Activated CD4-positive, alpha-beta T cell treated with anti-CD3 and anti-CD28 coated beads, Interleukin-2, amount 50 U/mL, for 4 hours (primary cell): Measurements from ENCODE around the gene PIEZO2.

Experiments
- DNase-seq, 2 experiments: peaks; one replicate each; pipeline ENCODE4 v3.0.0-alpha.2; 2020

PIEZO2 gene

DNA sequence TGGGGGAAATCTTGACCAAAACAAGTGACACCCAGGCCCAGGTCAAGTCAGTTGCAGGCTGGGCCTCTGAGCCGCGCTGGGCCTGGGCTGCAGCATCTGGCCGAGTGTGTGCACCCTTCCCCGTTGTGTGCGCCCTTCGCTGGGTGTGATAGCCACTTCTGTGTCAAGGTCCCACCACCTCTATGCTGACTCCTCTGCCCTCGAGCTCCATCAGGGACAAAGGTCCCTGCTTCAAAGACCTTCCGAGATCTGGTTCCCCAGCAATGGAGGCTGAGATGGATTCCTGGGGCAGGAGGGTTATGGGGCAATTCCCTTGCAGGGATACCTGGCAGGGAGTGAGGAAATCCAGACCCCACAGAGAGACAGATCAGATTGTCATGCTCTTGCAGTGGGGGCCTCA, 93.6 kb downstream of the PIEZO2 start:
- no peak for DNase-seq

DNA sequence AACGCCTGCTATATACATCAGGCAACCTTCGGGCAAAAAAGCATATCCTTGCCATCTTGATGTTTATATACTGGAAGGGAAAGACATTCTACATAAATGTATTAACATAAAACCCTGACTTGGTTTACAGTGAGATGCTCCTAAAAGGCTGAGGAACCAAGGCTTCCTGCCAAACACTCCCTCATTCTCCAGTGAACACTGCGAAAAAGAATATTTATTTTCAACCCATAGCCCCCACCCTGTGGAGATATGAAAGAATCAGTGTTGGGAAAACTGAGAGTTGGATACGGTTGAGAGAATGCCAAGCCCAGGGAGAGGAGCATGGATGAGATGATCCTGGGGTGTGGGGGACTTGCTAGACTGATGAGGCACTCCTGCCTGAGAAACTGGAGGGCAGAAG, 94.9 kb downstream of the PIEZO2 start:
- DNase-seq = no peak

DNA sequence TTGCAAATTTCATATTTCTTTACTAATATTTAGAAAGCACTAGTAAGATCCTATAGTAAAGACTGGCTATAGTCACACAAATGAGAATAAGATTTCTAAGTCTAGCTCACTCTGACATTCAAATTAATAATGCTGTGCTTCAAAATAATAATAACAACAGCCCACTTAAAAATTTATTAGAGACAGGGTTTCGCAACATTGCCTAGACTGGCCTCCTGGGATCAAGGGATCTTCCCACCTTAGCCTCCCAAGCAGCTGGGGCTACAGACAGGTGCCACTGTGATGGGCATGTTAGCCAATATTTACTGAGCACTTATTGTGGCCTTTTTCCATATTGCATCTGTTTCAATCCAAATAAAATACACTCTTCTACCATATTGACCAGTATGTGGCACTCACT, 96.1 kb downstream of the PIEZO2 start:
- no peak for DNase-seq

DNA sequence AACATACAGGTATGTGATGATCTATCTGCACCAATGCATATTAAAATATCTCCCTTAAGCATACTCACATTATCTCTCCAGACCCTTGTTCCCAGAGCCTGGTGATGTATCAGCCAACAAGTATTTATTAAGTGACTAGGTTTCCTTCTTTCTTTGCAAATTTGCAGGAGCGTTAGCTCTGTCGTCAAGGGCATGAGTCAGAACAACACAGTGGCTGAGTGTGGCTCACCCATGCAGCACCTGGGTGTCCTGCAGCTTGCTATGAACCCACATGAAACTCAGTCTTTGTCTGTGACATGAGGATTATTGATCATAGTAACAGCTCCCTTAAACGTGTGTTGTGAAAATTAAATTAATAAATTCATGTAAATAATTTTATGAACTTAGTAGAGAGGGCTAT, 96.6 kb downstream of the PIEZO2 start:
- no peak for DNase-seq

DNA sequence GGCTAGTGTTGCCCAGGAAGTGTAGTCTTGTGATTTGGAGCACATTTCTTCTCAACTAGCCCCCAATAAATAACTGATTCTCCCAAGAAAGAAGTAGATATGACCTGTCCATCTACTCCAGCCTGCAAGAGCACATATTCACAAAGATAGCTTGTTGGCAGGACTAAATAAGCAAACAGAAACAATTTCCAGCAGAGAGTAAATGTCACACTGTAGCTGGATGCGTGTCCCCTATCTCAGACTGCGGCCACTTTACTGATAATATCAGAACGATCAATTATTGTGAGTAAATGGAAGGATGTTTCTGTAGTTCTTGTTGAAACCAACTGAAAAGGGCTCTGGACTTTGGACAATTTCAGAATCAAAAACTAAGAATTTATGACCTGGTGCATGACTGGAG, 97.9 kb downstream of the PIEZO2 start:
- DNase-seq = no peak

DNA sequence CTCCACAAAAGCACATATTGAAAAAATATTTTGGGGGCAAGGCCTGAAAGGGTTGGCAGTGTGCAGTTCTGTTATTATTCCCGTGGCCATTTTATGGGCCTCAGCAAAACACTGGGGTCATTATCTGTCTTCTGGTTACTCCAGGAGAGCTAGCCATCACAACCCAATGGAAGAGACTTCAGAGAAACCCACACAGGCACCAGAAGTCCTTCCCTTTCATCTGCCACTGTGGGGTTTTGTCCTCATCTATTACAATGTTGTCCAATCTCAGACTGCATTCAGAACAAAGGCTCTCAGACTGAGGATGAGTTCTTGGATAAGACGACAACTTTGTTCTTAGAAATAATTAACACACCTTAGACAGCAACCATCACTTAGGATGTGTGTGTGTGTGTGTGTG, 98.4 kb downstream of the PIEZO2 start:
- no peak for DNase-seq

DNA sequence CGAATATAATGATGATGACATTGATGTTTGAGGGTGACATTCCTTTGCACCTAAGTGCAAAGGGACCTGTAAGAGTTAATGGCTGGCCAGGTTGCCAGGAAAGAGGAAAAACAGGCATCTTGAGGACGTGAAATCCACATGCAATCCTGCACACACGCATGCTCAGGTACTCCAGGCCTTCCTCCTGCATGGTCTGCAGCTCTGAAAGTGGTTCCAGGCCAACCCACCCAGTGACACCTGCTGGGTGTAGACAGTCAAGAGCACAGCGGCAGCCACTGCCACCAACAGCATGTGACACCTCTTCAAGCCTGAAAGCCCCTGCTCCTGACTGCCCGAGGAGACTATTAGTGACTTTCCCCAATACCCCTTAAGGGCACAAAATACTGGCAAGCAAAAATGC, 101.6 kb downstream of the PIEZO2 start:
- no peak for DNase-seq

DNA sequence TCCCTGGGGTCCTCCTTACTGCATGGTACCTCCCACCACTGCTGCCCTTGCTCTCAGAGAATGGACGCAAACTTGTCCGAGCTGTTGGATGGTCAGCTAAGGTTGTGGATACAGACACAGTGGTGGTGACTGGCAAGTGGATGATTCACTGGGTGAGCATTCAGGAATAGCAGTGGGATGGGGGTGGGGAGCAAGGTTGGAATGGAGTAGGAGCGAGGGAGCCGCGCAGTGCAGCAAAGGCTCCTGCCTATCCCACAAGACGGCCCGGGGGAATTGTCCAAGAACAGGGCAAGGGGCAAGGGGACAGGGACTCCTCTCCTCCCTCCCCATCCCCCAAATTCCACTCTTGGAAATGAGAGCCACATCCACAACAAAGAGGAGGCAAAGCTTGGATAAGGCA, 102.2 kb downstream of the PIEZO2 start:
- DNase-seq = no peak

DNA sequence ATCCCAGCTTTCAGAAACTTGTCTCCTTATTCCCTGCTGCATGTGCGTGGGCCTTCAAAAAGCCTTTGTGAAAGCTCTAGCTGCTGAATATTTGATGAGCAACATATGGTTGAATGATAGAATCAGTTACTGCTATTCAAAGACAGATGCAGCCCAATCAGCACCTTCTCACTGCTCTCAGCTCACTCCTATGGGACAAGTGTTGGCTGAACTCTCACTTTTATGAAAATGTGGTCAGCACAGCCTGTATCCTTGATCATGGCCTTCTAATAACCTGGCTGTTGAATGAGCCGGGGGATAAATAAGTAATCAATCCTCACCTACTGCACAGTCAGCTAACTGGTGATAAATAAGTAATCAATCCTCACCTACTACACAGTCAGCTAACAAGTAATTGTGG, 103.2 kb downstream of the PIEZO2 start:
- no peak for DNase-seq

DNA sequence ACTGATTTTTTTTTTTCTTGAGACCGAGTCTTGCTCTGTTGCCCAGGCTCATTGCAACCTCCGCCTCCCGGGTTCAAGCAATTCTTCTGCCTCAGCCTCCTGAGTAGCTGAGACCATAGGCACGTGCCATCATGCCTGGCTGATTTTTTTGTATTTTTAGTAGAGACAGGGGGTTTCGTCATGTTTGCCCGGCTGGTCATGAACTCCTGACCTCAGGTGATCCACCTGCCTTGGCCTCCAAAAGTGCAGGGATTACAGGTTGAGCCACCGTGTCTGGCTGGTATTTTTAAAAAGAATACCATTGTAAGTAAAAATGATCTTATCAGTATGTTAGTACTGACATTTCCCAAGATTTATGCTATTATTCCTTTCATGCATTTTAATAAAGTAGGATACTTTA, 105.7 kb downstream of the PIEZO2 start:
- no peak for DNase-seq

DNA sequence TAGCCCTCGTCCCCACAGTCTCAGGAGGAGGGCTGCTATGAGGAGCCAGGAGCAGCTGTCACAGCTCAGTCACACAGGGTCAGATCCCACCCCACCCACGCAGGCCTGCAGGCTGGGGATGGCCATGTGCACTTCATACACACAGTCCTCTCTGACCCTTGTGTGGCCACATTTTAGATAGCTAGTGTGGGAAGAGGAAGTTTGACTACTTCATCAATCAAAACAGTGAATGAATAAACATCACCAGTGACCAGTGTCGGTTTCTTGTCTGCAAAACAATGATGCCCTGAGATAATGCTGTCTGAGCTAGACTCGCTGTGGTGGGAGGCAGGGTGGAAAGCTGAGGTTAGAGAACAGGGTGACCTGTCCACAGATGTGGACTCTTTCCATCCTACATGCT, 107.1 kb downstream of the PIEZO2 start:
- DNase-seq = no peak

DNA sequence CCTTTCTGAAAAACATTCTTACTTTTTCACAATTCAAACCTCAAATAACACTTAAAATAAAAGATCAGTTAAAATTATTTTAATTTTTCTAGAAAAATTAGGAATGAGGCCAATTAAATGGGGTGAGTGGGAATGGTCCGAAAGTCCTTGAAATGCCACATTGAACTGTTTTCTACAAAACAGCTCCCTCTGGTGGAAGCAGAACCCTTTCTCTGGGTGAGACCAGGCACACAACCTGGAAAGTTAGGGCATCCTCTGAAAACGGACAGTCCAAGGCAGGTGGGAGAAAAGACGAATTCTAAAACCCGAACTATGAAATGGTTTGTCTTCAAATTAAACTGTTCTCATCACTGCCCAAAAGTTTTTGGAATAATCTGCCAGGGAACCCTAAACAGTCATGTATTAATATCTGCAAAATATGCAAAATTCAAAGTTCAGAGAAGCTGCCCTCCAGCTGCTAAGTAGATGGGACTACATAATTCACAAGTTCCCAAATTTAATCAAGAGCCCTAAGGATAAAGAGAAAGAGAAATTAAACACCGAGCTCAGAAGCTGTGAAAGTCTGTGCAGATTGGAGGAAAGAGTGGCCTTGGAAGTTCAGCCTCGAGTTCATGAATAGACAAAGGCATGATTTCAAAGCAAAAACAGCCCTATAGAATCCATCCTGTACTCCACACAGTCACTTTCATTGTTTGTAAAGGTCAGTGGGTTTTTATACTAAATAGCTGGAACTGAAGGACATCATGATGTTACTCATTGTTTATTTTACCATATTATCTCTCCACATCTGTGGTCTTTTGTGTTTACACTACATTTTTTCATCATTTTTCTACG, 108.3 kb downstream of the PIEZO2 start:
- no peak for DNase-seq

DNA sequence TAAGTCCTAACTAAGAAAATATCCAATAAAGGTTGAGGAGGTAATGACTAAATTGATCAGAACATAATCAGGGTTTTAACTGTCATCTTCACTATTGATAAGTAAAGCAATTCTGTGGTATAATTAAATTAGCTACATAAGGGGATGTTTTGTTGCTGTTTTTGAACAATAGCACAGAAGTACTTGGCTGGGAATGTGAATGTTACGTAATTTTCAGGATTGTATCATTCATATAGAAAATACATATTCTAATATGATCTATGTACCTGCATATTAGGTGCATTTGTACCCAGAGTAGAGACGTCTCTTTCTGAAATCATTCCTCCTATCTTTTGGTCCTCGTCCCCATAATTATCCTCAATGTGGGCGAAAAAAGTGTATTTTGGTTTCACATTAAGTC, 109.0 kb downstream of the PIEZO2 start:
- no peak for DNase-seq

DNA sequence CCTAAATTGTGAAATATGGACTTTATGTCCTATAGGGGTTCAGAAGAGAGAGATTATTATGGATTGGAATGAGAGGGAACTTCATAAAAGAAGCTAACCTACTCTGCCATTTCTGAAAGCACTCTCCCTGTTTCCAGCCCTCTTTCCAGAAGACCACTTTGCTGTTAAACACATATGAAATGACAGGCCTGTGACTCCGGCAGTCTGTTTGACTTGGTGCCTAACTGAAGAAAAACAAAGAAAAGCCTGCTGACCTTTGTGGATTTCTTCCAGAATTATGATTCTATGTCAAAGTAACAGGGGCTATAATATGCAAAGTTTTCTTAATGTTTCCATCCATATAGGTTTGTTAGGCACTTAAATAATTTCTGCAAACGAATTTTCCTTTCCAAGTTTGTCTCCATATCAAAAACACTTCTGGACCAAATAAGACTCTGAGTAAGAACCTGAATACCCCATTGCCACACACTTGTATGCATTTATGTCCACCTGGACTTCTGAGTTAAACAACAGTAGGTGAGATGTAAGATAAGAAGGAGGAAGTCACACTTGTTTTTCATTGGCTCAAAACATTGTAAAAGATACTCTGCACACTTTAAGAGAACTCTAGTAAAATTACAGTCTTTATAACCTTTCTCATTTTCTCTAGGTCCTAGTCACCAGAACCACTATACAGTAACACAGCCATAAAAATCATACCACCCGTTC, 111.7 kb downstream of the PIEZO2 start:
- DNase-seq = no peak

DNA sequence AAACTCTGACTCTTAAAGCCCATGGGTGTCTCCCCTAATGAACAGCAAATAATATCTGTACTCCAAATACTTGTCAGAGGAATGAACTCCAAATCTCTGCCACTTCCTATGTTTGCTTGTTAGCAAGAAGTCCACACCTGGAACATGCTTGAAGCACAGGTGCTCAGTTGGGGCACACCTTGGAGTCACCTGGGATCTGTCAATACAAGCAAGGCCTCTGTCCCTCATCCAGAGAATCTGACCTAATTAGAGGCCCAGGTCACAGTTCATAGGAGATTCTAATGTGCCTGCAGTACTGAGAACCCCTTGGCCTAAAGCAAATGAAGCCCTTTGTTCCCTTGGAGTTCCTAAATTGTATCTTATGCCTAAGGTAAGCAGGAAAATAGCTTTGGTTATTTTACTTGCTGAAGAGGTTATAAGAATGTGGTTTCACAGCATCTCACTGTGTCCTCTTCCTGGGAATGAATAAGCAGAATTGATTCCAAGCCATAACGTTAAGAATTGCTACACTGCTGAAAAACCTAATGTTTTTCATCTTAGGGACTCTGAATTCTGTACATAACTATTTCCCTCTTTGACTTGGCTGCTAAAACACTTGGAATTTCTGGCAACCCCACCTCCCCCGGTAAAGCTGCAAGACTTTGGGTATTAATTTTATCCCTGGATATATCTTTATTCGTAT, 113.4 kb downstream of the PIEZO2 start:
- DNase-seq = no peak

DNA sequence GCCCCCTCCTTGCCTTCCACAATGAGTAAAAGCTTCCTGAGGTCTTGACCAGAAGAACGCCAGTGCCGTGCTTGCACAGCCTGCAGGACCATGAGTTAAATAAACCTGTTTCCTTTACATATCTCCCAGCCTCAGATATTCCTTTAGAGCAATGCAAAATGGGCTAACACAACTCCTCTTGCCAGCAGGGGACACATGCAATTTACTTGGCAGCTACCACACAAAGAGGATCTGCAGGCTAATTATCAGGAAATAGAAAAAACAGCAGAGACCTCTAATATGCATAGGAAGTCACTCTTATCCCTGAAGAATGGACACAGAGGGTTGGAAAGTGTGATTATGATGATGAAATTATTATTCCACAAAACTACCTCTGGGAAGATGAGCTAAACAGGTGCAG, 114.0 kb downstream of the PIEZO2 start:
- no peak for DNase-seq

DNA sequence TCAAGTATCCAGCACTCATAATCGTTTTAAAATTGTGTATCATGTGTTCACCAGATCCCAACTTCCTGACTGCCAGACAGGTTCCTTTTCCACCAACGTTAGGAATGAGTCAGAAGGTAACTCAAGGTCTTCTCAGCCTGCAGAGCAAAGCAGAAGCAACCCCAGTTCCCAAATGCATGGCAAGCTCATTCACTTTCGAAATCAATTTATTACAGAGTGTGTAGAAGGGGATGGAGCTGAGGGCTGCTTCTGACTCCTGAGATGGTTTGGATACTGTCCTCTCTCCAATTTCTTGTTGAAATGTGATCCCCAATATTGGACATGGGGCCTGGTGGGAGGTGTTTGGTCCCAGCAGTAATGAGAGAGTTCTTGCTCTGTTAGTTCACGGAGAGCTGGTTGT, 114.5 kb downstream of the PIEZO2 start:
- no peak for DNase-seq

DNA sequence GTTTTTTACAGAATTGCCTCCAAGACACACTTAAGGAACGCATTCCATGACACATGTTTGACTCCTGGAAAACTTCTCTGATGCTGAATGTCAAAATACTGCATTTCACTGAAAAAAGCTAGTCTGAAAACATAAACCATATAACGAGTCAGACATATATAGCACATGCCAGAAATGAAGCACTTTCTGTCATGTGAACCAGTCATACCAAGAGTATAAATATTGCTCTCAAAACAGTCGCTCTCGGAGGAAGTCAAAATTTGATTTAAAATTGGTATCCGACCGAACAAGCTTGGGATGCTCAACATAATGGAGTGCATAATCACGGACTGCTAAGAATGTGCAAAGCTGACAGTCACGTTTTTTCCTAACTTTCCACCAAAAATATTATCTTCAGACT, 115.9 kb downstream of the PIEZO2 start:
- DNase-seq = no peak

DNA sequence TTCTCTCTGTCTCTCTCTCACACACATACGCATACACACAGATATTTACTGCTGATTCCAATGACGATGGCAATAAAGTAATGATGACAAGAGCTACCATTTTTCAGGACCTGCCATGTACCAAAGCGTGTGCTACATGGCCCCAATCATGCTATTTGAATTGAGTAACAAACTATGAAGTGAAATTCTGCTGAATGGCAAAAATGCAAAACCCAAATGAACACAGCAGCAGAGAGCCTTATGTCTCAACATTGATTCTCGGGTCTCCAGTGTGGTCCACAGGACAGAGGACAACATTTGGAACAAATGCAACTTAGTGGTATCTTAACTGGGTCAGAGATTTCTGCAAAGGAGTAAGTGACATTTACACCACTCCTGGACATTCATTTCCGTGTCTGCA, 117.4 kb downstream of the PIEZO2 start:
- no peak for DNase-seq

DNA sequence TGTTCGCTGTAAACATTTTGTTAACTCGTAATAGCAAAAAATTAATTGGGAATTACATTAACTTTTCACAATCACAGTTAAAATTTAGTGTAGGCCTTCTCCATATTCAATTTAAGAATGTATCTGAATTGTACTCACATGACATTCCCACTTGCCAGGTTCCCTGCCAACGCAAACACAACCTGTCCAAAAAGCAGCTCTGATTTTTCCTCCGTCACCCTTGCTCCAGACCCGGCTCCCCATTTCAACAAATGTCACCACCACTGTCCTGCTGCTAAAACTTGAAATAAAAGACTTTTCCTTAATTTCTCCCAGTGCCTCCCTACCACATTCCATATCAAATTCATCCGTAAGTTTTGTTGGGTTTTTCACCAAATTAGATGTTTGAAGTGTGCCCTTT, 120.3 kb downstream of the PIEZO2 start:
- no peak for DNase-seq

DNA sequence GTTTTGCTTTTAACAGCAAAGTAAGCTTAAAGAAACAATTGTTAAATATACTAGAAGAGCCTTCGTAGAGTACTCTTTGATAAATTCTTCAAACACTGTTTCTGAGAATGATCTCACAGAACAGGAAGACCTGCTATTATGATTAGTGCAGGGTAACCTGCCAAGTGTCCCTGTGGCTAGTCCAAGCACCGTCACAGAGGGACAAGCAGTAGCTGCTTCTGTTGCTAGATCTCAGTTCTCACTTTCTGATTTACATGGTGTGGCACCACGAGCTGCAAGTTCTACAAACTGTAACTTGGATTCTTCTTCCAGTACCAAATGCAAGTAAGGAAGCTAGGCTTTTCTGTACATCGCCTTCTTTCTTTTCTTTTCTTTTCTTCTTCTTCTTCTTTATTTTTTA, 121.5 kb downstream of the PIEZO2 start:
- DNase-seq = no peak

DNA sequence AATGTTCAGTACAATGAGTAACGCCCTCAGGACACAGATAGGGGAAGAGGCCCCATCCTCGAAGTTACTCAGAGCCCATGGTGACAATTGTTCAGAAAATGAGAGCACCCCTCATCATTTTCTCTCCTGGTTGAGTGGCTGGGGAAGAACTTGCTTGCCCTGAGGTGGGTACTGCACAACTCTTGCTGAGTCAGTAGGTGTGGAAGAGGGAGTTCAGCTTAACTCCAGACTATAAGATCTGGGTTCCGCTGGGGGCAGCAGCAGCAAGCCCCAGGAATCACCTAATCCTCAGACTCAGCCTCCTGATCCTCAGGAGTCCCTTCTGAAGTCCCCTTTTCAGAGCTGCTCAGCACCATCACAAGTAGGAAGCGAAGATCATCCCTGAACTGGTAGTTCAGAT, 123.7 kb downstream of the PIEZO2 start:
- DNase-seq = no peak

DNA sequence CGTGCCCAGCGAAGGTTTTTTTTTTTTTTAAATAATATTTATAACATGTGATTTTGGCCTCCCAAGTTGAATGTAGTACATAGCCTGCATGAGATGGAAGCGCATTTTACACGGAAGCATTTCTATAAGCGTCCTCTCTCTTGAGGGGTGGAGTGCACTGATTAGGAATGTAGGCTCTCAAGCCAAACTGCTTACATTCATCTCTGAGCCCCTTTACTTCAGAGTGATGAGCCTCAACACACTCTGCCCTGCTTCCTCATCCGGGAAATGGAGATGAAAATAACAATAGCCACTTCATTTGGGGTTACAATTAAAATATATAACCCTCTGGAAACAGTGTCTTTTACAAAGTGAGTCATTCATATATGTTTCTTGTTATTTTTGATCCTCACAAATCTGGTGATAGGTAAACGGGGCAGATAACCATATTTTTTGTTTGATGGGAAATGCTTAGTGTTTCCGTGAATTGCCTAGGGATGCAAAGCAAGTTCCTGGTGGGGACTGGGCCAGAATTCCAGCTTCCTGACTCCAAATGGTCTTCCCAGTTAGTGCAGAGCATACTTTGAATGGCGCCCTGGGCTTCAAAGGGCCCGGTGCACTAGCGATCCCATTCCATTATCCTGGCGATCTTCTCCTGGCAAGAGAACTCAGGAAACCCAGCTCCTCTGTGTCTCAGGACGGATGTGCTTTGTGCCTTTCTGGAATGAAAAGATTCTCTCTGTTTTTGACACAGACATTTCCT, 124.3 kb downstream of the PIEZO2 start:
- DNase-seq = no peak
